ENCODE measurements around the gene MSI2.

MSI2 gene

DNA sequence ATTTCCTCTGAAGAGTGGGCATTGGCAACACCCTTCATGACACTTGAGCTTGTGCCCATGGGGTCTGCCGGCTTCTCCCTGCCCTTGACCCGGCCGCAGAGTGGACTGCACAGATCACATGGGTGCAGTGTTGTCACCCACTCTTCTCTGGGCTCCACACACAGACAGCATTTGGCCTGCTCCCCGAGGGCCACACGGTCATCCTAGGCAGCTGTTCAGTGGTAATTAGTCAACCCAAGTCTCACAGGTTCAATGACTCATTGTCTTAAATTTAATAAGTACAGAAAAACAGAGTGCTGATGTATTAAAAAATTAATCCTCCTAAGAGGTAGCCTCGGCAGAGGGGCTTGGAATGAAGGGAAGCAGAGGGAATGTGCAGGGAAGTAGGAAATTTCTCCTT is 204.8 kb downstream of the MSI2 start:
- no peak for DNase-seq (ENCODE audit: low read depth in 2 of 2)

DNA sequence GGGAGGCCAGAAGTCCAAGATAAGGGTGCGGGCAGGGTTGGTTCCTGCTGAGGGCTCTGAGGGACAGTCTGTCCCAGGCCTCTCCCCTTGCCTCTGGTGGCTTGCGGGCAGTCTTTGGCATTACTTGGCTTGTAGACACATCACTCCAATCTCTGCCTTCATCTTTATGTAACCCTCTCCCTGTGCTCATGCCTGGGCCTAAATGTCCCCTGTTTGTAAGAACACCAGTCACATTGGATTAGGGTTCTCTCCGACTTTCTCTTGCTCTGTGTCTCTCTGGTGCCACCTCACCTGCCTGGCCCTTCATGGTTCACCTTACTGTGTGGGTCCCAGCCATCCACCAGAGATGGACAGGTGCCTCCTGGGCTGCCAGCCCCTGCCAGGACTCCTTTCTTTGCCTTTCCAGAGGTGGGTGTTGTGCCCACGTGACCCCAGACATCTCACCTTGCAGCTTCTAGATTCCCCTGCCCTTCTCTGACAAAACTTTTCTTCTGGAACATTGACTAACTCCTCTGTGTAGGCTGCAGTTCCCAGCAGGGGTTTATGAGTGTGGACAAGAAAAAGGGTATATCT is 205.8 kb downstream of the MSI2 start:
- no peak for DNase-seq (ENCODE audit: low read depth in 2 of 2)

DNA sequence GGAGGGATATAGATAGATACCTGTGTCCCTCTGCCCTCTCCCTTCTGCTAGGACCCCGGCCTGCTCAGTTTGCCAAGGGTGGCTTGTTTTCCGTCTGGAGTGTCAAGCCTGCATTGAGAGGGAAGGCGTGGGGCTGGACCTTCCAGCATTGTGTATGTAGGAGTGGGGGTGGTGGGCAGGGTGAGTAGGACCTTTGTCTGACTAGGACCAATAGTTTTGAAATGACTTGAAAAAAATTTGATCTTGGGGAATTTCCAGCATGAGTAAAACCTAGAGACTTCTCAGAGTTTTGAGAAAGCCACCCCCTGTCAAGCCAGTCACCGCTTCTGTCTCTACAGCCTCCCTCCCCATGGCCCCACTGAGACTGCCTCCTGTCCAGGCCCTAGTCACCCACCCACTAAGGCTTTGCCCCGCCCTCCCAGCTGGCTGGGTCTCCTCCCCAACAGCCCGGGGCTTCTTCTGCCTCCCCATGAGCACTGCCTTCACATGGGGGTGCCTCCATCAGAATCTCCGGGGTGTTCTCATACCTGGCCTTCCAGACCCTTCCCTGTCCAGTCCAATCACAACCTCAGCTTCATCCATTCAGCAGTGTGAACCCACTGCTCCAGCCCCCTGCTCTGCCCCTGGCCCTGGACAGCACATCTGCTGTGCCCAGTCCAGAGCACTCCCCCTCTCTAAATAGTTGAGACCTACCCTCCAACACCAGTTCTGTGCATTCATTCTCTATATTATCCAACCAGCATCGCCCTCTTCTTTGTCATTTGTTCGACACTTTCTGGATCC is 207.0 kb downstream of the MSI2 start:
- DNase-seq (ENCODE audit: low read depth in 2 of 2), result peak in 1 of 2 donors; percentile 12

DNA sequence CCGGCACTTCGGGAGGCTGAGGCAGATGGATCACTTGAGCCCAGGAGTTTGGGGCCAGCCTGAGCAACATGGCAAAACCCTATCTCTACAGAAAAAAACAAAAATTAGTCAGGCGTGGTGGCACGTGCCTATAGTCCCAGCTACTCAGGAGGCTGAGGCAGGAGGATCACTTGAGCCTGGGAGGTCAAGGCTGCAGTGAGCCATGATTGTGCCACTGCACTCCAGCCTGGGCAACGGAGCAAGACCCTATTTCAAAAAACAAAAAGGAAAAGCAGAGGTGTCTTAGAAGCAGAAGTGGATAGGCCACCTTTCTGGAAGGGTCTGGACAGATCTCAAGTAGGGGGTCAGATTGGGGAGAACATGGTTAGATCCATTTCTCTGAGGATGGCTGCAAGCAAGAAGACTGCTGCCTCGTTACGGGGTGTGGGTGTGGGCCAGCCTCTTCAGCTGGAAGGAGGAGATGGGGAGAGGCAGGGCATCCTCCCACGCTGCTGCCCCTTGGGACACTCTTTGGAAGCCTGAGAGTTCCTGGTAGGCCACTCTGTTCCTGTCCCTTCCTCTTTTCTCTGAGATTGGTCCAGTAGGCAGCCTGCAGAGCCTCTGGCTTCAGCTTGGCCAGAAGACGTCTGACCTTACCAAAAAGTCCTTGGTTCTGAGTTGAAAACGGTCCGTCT is 208.0 kb downstream of the MSI2 start:
- DNase-seq (ENCODE audit: low read depth in 2 of 2), result no peak

DNA sequence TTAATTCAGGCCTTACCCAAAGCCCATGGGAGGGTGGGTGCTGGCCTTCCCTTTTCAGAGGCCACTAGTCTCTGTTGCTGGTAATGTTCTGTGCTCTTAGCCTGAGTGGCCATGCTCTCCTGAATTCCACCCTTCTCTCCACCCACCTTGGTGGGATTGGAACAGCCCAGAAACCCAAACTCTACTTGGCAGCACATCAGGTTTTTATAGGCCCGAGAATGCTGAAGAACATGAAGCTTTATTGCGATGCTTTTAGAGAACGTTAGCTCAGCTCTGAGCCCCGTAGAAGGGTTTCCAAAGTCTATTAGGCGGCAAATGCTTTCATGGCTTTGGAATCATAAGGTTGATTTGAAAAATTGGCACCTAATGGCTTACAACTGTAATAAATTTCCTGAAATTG is 209.3 kb downstream of the MSI2 start:
- no peak for DNase-seq (ENCODE audit: low read depth in 2 of 2)

DNA sequence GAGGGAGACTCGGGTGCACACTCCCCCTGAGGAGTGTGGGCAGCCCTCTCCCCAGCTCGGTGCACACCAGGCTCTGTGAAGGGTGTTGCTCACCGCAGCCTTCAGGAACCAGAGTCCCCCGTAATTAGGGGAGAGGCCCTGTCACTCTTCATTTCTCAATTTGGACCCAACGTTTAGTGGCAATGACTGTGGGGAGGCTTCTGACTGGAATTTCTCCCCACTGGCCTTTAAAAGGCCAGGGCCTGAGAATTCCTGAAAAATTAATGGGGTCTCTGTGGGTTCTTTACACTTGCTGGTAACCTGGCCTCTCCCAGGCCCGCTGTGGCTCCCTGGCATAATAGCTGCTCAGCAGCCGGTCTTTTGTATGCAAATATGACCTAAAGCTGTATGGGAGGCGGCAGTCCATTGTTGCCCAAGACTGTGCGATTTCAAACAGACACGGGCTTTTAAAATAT is 209.7 kb downstream of the MSI2 start:
- DNase-seq (ENCODE audit: low read depth in 2 of 2), result no peak

DNA sequence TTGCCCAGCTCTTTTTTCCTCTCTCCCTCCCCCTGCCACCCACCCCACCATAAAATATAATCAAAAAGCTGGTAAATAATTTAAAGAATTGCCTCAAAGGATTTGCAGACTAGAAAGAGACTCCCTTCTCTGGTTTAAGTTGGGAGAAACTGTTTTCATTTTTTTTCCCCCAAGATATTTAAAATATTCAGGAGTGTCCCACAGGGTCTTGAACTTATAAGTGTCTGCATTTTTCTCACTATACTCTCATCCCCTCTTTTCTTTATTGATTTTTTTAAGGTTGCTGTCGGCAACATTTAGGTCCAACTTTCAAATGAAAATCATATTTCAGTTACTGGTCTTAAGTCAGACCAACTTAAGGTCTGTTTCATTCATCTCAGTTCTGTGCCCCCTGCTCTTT is 210.2 kb downstream of the MSI2 start:
- no peak for DNase-seq (ENCODE audit: low read depth in 2 of 2)

DNA sequence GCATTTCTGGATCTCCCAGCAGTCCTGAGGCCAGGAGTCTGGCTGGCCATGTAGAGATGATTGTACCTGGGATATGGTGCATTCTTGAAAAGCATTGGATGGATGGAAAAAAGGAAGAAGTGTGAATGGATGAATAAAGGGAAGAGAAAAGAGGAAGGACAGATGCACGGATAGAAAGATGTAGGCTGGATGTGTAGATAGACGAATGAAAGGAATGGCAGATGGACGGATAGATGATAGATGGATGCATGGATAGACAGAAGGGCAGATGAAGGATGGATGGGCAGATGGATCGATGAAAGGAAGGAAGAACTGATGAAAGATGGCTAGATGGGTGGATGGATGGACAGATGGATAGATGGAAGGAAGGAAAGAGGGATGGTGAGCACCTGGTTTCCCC is 210.9 kb downstream of the MSI2 start:
- no peak for DNase-seq (ENCODE audit: low read depth in 2 of 2)

DNA sequence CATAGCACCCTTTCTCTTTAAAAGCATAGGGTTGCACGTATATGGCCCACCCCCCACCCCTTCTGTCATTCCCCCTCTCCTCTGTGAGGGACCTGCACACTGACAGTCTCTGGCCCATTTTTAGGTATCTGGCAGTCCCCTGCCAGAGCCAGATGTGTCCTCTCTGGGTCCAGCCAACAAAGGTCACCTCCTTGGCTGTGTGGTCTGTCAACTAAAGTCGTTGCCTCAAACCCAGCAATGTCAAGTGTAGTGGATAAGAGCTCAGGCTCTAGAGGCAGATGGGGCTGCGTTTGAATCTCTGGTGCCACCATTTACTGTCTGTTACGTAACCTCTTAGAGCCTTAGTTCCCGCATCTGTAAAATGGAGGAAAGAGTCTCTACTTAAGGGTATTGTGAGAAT is 211.5 kb downstream of the MSI2 start:
- DNase-seq (ENCODE audit: low read depth in 2 of 2), result no peak

DNA sequence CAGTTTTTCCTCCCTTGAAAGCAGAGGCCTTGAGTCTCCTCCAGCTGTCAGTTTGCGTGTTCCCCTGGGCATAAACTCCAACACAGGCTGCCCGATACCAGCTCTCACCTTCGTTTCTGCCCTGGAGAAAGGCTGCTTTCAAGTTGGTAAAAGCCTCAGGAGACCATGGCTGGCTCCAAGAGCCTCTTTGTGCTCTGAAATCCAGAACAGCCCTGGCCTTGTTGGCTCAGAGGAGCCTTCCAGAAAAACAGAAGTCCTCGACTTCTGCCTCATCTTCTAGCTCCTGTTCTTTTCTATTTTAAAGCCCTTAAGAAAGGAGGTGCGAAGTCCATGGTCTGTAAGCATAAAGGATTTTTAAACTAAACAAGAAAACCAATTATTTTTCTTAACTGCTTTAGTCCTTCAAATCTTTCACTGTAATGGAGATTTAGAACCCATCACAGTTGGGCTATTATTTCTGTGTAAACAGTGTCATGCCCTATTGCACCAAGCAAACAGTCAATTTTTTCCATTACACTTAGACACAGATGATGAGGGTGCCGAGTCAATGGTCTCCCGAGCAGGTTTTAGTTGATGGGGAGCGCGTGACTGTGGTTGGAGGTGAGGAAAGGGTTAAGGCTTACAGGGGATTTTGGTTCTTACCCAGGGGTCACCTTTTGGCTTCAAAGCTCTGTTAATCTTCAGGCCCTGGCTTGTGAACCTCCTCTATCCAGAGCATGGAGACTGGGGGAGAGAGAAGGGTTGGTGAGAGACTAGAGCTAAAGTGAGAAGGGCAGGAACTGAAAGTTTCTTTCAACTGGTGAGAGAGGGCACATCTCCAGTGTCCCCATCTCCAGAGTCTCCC is 212.8 kb downstream of the MSI2 start:
- no peak for DNase-seq (ENCODE audit: low read depth in 2 of 2)

DNA sequence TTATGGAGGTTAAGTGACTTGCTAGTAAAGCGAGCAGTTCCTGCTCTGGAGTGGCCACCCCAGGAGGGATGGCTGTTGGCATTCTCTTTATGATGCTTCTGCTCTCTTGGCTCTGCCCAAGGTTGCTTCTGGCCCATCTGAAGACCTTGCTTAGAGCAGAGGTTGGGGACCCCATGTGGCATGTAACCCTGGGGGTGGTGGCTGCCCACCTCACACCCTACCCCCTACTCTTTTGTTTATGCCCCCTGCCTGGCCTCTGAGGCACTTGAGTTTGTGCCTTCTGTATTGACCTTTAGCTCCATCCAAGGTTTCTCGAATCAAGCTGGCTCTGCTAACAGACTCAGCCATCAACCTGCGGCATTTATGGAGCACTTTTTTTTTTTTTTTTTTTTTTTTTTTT is 214.6 kb downstream of the MSI2 start:
- no peak for DNase-seq (ENCODE audit: low read depth in 2 of 2)

DNA sequence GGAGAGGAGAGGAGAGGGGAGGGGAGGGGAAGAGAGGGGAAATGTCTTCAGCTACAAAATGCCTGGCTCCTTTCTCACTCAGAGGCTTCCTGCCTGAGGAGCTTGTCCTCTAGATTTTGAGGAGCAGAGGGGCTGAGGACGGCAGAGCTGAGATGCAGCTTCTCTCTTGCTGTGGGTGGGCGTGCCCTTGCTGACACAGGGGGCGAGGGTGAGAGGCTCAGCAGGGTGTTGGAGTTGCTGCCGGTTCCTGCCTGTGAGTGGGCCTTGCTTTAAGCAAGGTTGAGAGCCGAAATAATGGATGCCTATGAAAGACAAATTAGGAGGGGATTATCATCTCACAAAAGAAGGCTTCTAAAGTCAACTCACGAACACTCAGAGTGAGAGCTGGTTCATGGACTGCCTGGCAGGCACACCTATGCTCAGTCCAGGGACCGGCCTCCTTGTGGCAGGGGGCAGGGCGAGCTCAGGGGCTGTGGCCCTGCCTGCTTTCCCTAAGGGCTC is 215.6 kb downstream of the MSI2 start:
- DNase-seq (ENCODE audit: low read depth in 2 of 2), result no peak

DNA sequence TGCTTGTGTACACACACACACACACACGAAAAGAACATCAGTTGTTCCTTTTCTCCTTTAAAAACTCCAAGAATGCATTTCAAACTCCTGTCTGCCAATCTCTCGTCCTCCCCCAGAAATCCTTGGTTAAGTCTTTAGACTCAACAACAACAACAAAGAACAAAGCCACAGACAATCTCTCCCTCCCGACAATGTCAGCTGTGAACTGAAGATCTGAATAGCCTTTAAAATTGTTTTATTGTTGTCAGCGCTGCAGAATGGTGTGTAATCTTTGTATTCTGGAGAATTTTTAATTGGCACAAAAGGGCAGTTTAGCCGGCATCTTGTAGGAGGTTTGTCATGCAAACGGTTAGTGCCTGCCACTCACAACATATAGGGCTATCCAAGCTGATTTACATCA is 219.5 kb downstream of the MSI2 start:
- no peak for DNase-seq (ENCODE audit: low read depth in 2 of 2)

DNA sequence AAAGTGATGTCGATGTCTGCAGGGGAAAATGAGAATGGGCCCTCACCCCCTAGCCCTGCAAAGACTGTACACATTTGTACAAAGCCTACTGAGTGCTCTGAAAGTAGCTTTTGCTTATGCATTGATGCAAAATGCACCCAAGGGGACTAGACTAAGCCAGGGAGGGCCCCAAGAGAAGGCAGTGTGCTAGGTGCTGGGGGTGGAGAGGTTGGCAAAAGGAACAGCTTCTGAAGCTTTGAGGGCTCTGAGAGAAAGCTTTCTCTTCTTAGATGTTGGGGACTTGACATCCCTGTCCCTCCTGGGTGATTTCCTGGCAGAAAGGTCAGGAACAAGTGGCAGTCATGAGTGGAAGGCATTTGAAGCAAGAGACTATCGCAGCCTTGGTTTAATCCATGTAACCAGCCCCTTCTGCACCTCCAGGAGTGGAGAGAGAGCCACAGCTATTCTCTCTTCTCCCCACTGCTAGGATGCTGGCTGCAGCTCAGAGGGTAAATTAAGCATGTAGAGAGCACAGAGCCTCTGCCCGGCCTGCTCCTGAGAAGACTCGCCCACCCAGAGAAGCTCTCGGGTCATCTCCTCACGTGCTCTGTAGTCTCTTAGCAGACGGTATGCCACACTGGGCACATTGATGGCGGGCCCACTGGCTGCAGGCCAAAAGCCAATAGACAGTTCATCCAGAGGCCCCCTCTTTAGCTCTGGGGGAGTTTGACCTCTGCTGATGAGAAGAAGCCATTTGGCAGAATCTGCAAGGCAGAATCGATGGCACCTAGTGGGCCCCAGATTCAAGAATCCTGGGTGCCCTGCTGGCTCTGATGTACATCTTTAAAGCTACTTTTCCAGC is 221.4 kb downstream of the MSI2 start:
- DNase-seq (ENCODE audit: low read depth in 2 of 2), result no peak

DNA sequence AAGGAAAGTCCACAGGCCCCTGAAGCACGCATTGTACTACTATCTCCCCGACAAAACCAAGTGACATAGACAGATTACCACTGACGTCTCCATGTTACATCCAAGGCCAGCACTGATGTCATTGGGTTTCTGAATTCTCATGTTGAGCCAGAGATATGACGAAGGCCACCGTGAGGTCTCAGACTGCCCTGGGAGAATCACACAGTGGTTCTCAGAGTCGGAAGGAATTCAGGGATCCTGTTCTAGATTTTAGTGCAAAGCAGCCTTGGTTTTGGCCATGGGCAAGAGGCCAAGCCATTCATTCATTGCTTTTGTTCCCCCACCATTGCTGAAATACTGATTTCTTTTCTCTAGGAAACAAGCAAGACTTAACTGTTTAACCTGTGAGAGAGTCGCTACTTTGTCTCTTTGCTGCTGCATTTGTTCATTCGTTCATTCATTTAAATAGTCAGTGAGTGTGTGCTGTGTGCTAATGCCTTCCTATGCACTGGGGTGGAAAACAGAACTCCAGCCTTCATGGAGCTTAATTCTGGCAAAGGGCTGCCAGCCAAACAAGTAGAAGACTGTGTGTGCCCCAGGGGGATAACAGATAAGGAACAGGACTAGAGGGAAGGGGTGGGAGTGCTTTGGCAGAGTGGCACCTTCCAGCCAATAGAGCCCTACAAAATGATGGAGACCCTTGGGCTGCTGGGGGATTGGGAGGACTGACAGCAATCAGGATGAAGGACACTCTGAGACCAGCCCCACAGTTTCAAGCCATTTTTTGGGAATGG is 222.3 kb downstream of the MSI2 start:
- DNase-seq (ENCODE audit: low read depth in 2 of 2), result no peak

DNA sequence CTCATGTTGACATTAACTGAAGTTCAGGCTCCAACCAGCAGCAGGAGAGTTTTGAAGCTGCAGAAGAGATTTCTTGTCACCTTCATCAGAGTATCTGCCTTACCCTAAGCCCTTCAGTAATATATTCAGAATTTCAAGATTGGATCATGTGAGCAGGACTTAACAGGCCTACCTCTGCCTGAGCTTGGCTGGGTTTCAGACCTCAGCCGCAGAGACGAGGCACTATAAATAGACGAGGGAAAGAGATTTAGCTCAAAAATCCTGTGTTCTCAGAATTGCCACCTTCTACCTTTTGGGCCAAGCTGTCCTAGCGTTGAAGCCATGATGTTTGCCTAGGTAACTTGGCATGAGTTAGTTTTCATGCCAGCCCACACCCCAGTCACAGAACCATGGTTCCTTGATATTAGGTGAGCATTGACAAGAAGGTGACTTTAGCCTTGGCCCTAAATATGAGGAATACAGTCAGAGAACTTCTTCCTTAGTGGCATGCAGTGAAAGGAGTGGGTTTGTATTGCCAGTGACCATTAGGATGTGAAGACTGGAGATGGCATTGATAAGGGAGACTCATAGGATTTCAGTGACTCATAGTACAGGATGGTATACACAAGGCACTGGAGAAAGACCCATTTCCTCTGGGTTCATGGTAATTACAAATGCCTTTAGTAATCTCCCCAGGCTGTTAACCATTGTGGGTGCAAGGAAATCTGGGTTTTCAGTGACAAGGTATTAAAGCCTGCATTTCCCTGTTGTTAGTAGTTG is 224.3 kb downstream of the MSI2 start:
- DNase-seq (ENCODE audit: low read depth in 2 of 2), result no peak

DNA sequence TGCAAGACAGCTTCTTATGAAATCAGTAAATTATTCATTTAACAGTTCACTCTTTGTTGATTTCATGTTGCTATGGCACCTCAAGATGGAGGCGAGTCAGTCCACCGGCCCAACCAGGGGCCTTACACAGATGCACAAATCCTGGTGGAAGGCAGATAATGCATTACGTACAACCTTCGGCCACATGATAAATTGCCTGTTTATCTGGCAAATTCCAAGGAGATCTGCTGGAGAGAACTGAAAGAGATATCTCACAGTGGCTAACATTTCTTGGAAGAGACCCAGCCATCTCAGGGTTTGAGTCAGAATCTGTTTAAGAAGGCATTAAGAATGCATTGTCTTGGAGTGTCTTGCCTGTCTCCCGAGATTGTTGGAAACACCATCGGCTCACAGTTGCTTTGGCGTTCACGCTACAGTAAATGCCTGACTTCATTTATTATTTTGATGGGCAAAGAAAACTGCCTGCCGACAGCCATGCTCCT is 225.6 kb downstream of the MSI2 start:
- no peak for DNase-seq (ENCODE audit: low read depth in 2 of 2)

DNA sequence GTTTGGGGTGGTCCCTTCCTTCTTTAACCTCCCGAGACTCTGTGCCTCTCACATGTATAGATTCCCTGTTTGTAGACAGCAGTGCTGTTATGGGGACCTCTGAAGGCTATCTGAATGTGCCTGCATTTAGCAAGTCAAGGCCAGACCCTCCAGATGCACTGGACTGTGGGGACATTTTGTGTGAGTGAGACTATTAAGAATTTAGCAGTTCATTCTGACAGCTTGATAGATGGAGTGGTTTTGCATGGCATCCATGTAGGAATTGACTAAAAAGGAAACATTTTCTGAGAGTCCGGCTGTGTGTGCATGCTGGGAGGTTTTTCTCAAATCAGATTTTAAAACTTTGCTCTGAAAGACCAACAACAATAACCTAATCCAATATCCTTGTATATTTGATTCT is 226.3 kb downstream of the MSI2 start:
- no peak for DNase-seq (ENCODE audit: low read depth in 2 of 2)

DNA sequence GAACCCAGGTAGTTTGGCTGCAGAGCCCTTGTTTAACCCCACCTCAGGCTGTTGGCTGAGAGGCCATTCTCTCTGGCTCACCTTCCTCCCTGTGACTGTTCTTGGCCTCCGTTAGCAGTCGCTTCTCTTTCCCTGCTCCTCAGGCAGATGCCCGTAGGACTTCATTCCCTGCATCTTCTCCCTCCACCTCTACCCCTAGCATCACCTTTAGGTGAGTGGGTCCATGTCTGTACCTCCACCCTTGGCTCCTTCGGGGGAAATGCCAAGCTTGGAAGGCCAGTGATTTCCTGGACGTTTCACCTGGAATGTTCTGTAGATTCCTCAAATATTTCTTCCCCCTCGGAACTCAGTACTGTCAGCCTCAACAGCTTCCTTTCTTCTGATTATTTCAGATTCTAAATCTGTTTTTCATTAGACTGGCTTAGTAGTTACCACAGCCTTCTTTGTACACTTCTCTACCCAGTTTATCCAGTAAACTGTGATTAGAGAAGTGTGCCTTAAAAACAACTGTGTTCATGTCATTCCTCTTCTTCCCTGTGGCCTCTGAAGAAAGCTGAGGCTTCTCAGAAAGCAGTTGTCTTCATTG is 227.9 kb downstream of the MSI2 start:
- DNase-seq (ENCODE audit: low read depth in 2 of 2), result no peak
